Motor neuron (in vitro differentiated cells): ENCODE data around the gene SLC8A1. TPM values are rescaled to one million over a fixed set of nuclear protein-coding genes. Genes with fewer than 3 reads are reported as not detected.
A peak's percentile ranks its signal among the peaks of the same experiment; 100 is the strongest.

Experiments used
- ATAC-seq, 8 experiments: fragments of 200-7000 bp; cut with Tn5 transposase; replicated peaks in 6 of 8; 2 replicates each; pipeline ENCODE4 v1.8.0; 2021; ENCODE audit warnings: mild to moderate bottlenecking in 8 of 8, moderate library complexity in 8 of 8
- H3K27ac ChIP-seq, 2 donors: fragments of 250-450 bp; sonication (Bioruptor Pico); 2 replicates each; pipeline ENCODE4 v1.9.0; 2021; ENCODE audit warnings: antibody characterized with exemption in 2 of 2, mild to moderate bottlenecking in 2 of 2, moderate library complexity in 1 of 2
- H3K4me1 ChIP-seq, 2 donors: fragments of 250-450 bp; sonication (Bioruptor Pico); replicated peaks in 1 of 2; 2 replicates each; pipeline ENCODE4 v1.6.1; 2021; ENCODE audit warnings: antibody characterized with exemption in 2 of 2, mild to moderate bottlenecking in 2 of 2, moderate library complexity in 1 of 2
- H3K4me3 ChIP-seq, 5 donors: fragments of 250-450 bp; sonication (Bioruptor Pico); 2 replicates each; pipeline ENCODE4 v1.9.0; 2021; ENCODE audit warnings: antibody characterized with exemption in 5 of 5, mild to moderate bottlenecking in 5 of 5, moderate library complexity in 4 of 5
- WGBS, 10 experiments: fragments of 450-650 bp; shearing (Covaris generic); methylation state at CpG; one replicate each; pipeline ENCODE4 v1.0.0; 2022; 5-methylcytosine and 5-hydroxymethylcytosine counted together
- in situ Hi-C, 9 experiments: fragments of 400-800 bp; cut with MboI; loops; one replicate each; pipeline ENCODE4 v1.15.0; 2021; ENCODE audit warnings: low sequenced_read_pairs in 9 of 9, low pct_unique_long_range_greater_than_20kb in 2 of 9; ENCODE audit not compliant: unreplicated experiment in 9 of 9
- total RNA-seq, 8 experiments: library from RNA; unstranded; fragments of 300-600 nt; gene quantifications; 2 replicates each; pipeline versions ENCODE4 v1.2.3 to v1.2.4, GENCODE V29; 2022

SLC8A1 gene
- total RNA-seq, 8 experiments from 2014 or later = 0.27 to 55.1 (median 24.5) TPM

GRCh38 chr2:40192864-40193669 is 258.8 kb downstream of the SLC8A1 start:
- ATAC-seq = peak in 3 of 8 experiments; percentile 35 to 61 (median 42)
- no peak overlapping the region for H3K4me3 ChIP-seq
- in situ Hi-C loops = no loop called here
- H3K4me1 ChIP-seq = peaks cover 0 to 27% of the 10 kb centered on the region in 2 donors
- H3K27ac ChIP-seq = no peak overlapping the region
- 40 to 93% (median 84%) methylated on average over 1 to 6 of the region's 6 CpGs; no CpG with 5 or more reads in 1 of the 10 experiments for WGBS, 10 experiments

- H3K27ac ChIP-seq = no peak overlapping the region
- in situ Hi-C loops = no loop called here
- WGBS, 10 experiments = 70 to 97% (median 90%) methylated on average over 2 to 5 of the region's 5 CpGs; no CpG with 5 or more reads in 1 of the 10 experiments
- H3K4me3 ChIP-seq = no peak overlapping the region
- ATAC-seq = no peak
- peaks cover 0 to 4% of the 10 kb centered on the region in 2 donors for H3K4me1 ChIP-seq
Observed at GRCh38 chr2:40190457-40190856, 261.4 kb downstream of the SLC8A1 start.

GRCh38 chr2:40189881-40190280 is 262.0 kb downstream of the SLC8A1 start:
- H3K4me1 ChIP-seq = peaks cover 0 to 3% of the 10 kb centered on the region in 2 donors
- WGBS, 10 experiments = 41 to 100% (median 91%) methylated on average over 2 to 5 of the region's 5 CpGs
- in situ Hi-C loops = no loop called here
- no peak overlapping the region for H3K4me3 ChIP-seq
- ATAC-seq = no peak
- no peak overlapping the region for H3K27ac ChIP-seq

DNA sequence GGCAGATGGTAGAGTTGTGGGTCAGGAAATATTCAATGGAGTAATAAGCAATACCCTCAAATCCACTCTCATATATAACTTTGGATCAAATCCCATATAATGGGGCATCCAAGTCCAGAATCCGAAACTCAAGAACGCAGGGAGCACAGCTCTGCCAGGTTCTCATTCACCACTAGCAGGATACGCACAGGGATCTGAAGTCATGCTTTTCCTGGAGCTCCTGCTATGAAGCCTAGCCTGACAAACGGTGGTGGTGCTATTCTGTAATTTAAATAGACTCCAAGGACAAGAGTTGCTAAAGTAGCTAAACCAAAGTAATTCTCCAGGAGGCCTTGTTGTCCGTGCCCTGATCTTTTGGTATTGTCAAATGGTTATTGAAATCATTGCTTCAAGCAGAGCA is 264.8 kb downstream of the SLC8A1 start:
- H3K27ac ChIP-seq = no peak overlapping the region
- H3K4me3 ChIP-seq = no peak overlapping the region
- in situ Hi-C loops = no loop called here
- ATAC-seq = no peak
- H3K4me1 ChIP-seq = peaks cover 0 to 2% of the 10 kb centered on the region in 2 donors
- 41 to 87% (median 63%) methylated on average over 2 to 5 of the region's 5 CpGs; no CpG with 5 or more reads in 3 of the 10 experiments for WGBS, 10 experiments

DNA sequence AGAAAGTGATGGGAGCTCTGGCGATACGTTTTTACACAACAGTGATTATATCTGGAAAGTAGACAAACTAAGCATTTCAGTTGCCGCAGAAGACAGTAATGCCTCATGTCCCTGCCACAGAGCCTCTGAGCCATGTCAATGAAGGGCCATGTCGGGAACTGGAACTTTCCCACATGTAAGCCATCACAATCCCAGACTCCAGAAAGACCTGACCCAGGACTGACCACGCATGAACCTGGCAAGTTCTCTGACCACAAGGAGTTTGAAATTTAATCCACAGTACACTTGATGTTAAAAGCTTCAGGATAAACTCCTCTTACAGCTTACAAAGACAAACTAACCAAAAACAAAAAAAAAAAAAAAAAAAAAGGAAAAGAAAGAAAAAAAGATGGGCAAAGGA is 267.3 kb downstream of the SLC8A1 start:
- no peak overlapping the region for H3K27ac ChIP-seq
- no peak overlapping the region for H3K4me3 ChIP-seq
- no peak for ATAC-seq
- in situ Hi-C loops = no loop called here
- H3K4me1 ChIP-seq = peaks cover 4 to 9% of the 10 kb centered on the region in 2 donors
- 50 to 100% (median 73%) methylated on average over 2 to 5 of the region's 5 CpGs for WGBS, 10 experiments

DNA sequence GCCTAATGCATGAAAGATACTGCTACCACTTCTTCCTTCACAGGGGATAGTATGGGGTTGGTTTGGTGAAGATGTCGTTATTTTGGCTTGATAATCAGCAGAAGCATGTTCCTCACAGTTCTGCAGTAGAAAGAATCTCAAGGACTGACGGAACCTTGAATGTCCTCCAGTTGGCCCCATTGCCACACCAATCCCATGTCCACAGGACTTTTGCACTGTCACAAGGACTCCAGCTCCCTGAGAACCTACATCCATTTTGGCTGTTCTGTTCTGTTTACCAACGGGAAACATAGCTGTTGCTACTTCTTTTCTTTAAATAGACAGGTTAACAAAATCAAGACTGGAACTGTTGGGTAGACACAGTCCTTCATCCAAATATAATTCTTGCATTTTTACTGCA is 270.0 kb downstream of the SLC8A1 start:
- in situ Hi-C loops = no loop called here
- Histone ChIP-seq H3K27ac (no peak overlapping the region), H3K4me1 (peaks cover 4 to 9% of the 10 kb centered on the region in 2 donors), H3K4me3 (no peak overlapping the region)
- 33 to 100% (median 89%) methylated on average over 1 to 3 of the region's 3 CpGs; no CpG with 5 or more reads in 1 of the 10 experiments for WGBS, 10 experiments
- no peak for ATAC-seq

GRCh38 chr2:40179801-40180200 is 272.1 kb downstream of the SLC8A1 start:
- Histone ChIP-seq H3K27ac (no peak overlapping the region), H3K4me3 (no peak overlapping the region), H3K4me1 (peaks cover 4 to 9% of the 10 kb centered on the region in 2 donors)
- WGBS, 10 experiments = 40 to 100% (median 87%) methylated on average over 1 to 2 of the region's 2 CpGs; no CpG with 5 or more reads in 2 of the 10 experiments
- ATAC-seq = no peak
- in situ Hi-C loops = no loop called here

DNA sequence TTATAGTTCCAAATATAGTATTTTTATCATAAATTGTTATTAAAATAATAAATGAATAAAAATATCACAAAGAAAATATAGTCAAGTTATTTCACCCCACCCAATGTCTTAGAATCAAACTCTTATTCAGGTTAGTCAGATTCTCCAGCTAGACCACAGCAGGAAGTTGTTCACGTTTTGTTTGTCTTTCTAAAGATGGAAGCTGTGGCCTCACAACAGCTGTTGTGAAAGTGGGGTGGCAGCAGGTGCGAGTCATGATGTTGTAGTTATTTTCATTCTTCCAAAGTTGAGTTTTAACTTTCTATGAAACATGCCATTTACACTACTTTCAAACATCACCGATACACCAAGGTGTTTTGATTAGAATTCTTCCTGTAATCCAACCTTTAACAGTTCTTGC is 272.9 kb downstream of the SLC8A1 start:
- no peak for ATAC-seq
- no peak overlapping the region for H3K27ac ChIP-seq
- H3K4me1 ChIP-seq = peaks cover 4 to 9% of the 10 kb centered on the region in 2 donors
- no peak overlapping the region for H3K4me3 ChIP-seq
- in situ Hi-C loops = no loop called here
- WGBS, 10 experiments = 54 to 94% (median 83%) methylated on average over 2 to 3 of the region's 3 CpGs; no CpG with 5 or more reads in 3 of the 10 experiments

GRCh38 chr2:40178171-40178778 is 273.6 kb downstream of the SLC8A1 start:
- H3K4me1 ChIP-seq = peaks cover 4 to 12% of the 10 kb centered on the region in 2 donors
- no peak overlapping the region for H3K4me3 ChIP-seq
- no peak for ATAC-seq
- no peak overlapping the region for H3K27ac ChIP-seq
- in situ Hi-C loops = no loop called here
- 86 to 100% (median 98%) methylated on average over 1 to 6 of the region's 6 CpGs; no CpG with 5 or more reads in 1 of the 10 experiments for WGBS, 10 experiments

- 0 to 100% (median 73%) methylated on average over 1 to 6 of the region's 6 CpGs for WGBS, 10 experiments
- Histone ChIP-seq H3K27ac (no peak overlapping the region), H3K4me1 (peaks cover 4 to 12% of the 10 kb centered on the region in 2 donors), H3K4me3 (no peak overlapping the region)
- ATAC-seq = no peak
- in situ Hi-C loops = no loop called here
Observed at GRCh38 chr2:40177366-40177765, 274.5 kb downstream of the SLC8A1 start.

GRCh38 chr2:40173276-40173675 is 278.6 kb downstream of the SLC8A1 start:
- WGBS, 10 experiments = 0 to 83% (median 53%) methylated on average over 1 to 2 of the region's 2 CpGs
- Histone ChIP-seq H3K4me3 (no peak overlapping the region), H3K27ac (no peak overlapping the region), H3K4me1 (peaks cover 0 to 14% of the 10 kb centered on the region in 2 donors)
- in situ Hi-C loops = no loop called here
- ATAC-seq = peak in 4 of 8 experiments; percentile 37 to 54 (median 50)

DNA sequence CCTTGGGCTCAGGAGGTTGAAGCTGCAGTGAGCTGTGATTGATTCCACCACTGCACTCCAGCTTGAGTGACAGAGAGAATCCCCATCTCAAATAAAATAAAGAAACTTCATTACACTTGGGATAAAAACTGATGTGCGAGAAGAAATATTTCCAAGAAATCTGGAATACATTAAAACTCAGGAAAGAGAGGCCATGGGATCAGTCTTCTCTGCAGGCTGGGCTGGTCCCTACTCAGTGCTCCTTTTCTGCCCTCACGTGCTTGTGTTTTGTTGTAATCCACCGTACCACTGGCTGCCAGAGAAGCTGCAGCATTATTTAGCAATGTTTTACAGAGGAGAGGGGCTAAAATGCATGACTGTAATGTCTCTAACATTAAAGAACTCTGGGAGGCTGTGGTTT is 282.0 kb downstream of the SLC8A1 start:
- H3K27ac ChIP-seq = no peak overlapping the region
- no peak overlapping the region for H3K4me3 ChIP-seq
- no peak for ATAC-seq
- WGBS, 10 experiments = 0 to 100% (median 80%) methylated on average over 1 to 3 of the region's 3 CpGs; no CpG with 5 or more reads in 1 of the 10 experiments
- in situ Hi-C loops = no loop called here
- H3K4me1 ChIP-seq = peaks cover 0 to 14% of the 10 kb centered on the region in 2 donors

DNA sequence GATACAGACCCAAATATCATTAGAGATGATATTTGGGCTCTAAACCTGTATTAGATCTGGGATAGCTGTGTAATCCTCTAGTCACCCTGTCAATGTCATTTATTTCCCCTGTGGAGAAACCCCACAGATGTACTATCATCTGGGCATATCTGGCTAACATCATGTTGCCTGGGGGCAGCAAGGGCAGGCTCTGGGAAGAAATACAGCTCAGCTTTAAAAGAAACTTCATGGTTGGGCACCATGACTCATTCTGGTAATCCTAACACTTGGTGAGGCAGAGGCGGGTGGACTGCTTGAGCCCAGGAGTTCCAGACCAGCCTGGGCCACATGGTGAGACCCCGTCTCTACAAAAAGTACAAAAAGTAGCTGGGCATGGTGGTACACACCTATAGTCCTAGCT is 282.5 kb downstream of the SLC8A1 start:
- Histone ChIP-seq H3K27ac (no peak overlapping the region), H3K4me1 (peaks cover 0 to 14% of the 10 kb centered on the region in 2 donors), H3K4me3 (no peak overlapping the region)
- ATAC-seq = no peak
- WGBS, 10 experiments = 75 to 100% (median 100%) methylated on average over 1 to 2 of the region's 2 CpGs; no CpG with 5 or more reads in 5 of the 10 experiments
- in situ Hi-C loops = no loop called here
